ENCODE results near the gene ANXA4. TPM values are rescaled to one million over a fixed set of nuclear protein-coding genes. Genes with fewer than 3 reads are reported as not detected.
A peak's percentile ranks its signal among the peaks of the same experiment; 100 is the strongest.

The ANXA4 gene
- total RNA-seq, 1 donor from 2014 or later = 122 TPM

DNA sequence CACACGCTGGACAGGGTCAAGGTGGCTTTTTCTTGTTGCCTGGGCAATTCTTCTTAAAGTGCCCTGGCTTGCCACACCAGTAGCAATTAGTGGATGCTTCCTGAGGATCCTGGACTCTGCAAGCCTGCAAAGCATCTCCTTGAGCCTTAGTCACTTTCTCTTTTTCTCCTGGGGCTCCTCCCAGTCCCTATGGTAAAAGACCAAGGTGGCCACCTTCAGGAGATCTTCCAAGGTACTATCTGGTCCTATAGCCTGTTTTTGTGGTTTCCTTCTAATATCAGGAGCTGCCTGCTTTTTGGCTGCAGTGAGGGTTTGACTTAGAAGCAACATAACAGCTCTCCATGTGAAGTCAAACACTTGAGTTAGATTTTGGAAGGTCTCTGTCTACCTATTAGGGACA lies 54.2 kb downstream of the ANXA4 start:
- H4K20me1 ChIP-seq (ENCODE audit: insufficient read depth, low read length) = no peaks in the 10 kb centered on the region
- no peak overlapping the region for H2AFZ ChIP-seq (ENCODE audit: low read depth, low read length)
- H3K36me3 ChIP-seq (ENCODE audit: insufficient read depth, low read length) = no peaks in the 10 kb centered on the region
- H3K4me1 ChIP-seq (ENCODE audit: insufficient read depth, low read length) = peaks cover 20% of the 10 kb centered on the region
- no peak overlapping the region for H3K4me2 ChIP-seq (ENCODE audit: low read length)
- no peak overlapping the region for H3K4me3 Mint-ChIP-seq (ENCODE audit: unreplicated experiment)
- H3K9me3 ChIP-seq (ENCODE audit: insufficient read depth, low read depth, low read length) = no peaks in the 10 kb centered on the region
- H3K9me3 Mint-ChIP-seq (ENCODE audit: unreplicated experiment) = no peaks in the 10 kb centered on the region
- H3K9ac ChIP-seq (ENCODE audit: low read length) = no peak overlapping the region
- no peak overlapping the region for H3K27ac ChIP-seq (ENCODE audit: low read depth, low read length)
- FAIRE-seq (no peak), DNase-seq (ENCODE audit: low read depth) (no peak)
- H3K4me3 ChIP-seq (ENCODE audit: insufficient read depth, low read depth, low read length) = no peak overlapping the region
- H3K79me2 ChIP-seq (ENCODE audit: insufficient read depth, low read length) = no peaks in the 10 kb centered on the region
- no peak overlapping the region for H3K27ac Mint-ChIP-seq (ENCODE audit: unreplicated experiment)
- no peaks in the 10 kb centered on the region for H3K27me3 Mint-ChIP-seq (ENCODE audit: low read depth, unreplicated experiment)
- H3K4me1 Mint-ChIP-seq (ENCODE audit: low read depth, unreplicated experiment) = peaks cover 51% of the 10 kb centered on the region
- H3K36me3 Mint-ChIP-seq (ENCODE audit: low read depth, unreplicated experiment) = peaks cover 5% of the 10 kb centered on the region
- no peaks in the 10 kb centered on the region for H3K27me3 ChIP-seq (ENCODE audit: insufficient read depth, low read length)
- TF ChIP-seq, protein P1, sequence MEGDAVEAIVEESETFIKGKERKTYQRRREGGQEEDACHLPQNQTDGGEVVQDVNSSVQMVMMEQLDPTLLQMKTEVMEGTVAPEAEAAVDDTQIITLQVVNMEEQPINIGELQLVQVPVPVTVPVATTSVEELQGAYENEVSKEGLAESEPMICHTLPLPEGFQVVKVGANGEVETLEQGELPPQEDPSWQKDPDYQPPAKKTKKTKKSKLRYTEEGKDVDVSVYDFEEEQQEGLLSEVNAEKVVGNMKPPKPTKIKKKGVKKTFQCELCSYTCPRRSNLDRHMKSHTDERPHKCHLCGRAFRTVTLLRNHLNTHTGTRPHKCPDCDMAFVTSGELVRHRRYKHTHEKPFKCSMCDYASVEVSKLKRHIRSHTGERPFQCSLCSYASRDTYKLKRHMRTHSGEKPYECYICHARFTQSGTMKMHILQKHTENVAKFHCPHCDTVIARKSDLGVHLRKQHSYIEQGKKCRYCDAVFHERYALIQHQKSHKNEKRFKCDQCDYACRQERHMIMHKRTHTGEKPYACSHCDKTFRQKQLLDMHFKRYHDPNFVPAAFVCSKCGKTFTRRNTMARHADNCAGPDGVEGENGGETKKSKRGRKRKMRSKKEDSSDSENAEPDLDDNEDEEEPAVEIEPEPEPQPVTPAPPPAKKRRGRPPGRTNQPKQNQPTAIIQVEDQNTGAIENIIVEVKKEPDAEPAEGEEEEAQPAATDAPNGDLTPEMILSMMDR (IDR thresholded peaks at IDR 0.05; ENCODE audit: insufficient read depth, low read depth, low read length) = no peak
- TF ChIP-seq EZH2 (IDR thresholded peaks at IDR 0.05; ENCODE audit: insufficient read depth, low read length) = no peak

DNA sequence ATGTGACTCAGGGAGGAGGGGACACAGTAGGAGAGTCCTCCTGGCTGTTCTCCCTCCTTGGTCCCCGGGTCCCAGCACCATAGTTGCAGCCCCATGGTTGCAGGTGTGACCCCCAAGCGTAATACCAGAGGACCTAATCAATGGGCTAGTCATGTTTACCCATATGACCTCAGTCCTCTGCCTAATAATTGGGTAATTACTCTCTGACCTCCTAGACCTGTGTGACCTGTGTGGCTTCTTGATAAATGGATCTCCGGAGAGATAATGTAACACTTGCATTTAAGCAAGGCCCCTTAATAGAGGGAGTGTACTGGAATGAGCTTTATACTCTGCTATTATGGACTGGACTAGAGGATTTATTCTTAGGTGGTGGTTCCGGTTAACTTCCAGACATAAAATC lies 55.3 kb downstream of the ANXA4 start:
- Mint-ChIP-seq H3K4me3 (ENCODE audit: unreplicated experiment) (peak overlapping the region; percentile 40), H3K36me3 (ENCODE audit: low read depth, unreplicated experiment) (peaks cover 9% of the 10 kb centered on the region), H3K27ac (ENCODE audit: unreplicated experiment) (peak overlapping the region; percentile 100), H3K27me3 (ENCODE audit: low read depth, unreplicated experiment) (no peaks in the 10 kb centered on the region), H3K9me3 (ENCODE audit: unreplicated experiment) (no peaks in the 10 kb centered on the region), H3K4me1 (ENCODE audit: low read depth, unreplicated experiment) (peaks cover 45% of the 10 kb centered on the region)
- Histone ChIP-seq H3K36me3 (ENCODE audit: insufficient read depth, low read length) (no peaks in the 10 kb centered on the region), H3K27me3 (ENCODE audit: insufficient read depth, low read length) (no peaks in the 10 kb centered on the region), H3K4me1 (ENCODE audit: insufficient read depth, low read length) (peaks cover 20% of the 10 kb centered on the region), H3K9me3 (ENCODE audit: insufficient read depth, low read depth, low read length) (no peaks in the 10 kb centered on the region), H3K27ac (ENCODE audit: low read depth, low read length) (no peak overlapping the region), H4K20me1 (ENCODE audit: insufficient read depth, low read length) (no peaks in the 10 kb centered on the region), H2AFZ (ENCODE audit: low read depth, low read length) (no peak overlapping the region), H3K4me3 (ENCODE audit: insufficient read depth, low read depth, low read length) (no peak overlapping the region), H3K79me2 (ENCODE audit: insufficient read depth, low read length) (no peaks in the 10 kb centered on the region), H3K4me2 (ENCODE audit: low read length) (peak overlapping the region; percentile 90), H3K9ac (ENCODE audit: low read length) (peak overlapping the region; percentile 85)
- DNase-seq (ENCODE audit: low read depth) (no peak), FAIRE-seq (no peak)
- TF ChIP-seq EZH2 (IDR thresholded peaks at IDR 0.05; ENCODE audit: insufficient read depth, low read length) = no peak

DNA sequence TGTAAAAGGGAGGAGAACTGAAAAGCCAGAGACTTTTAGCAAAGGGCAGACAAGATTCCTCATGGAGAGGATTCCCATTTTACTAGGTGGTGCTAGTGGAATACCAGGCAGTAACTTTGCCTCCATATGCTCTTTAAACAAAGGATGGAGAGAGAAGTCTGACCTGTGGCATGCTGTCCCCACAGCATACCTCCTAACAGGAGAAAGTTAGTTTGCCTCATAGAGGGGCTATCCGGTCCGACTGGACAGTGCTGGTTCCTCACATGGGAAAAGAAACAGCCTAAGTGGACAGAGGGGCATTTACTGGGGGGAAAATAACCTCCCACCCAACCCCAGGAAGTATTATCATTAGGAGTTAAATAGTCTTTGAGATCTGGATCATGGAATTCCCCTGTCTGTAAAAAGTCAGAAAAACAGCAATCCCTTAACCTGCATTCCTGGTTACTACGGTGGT lies 55.9 kb downstream of the ANXA4 start:
- H3K4me3 ChIP-seq (ENCODE audit: insufficient read depth, low read depth, low read length) = peak overlapping the region; percentile 62
- Mint-ChIP-seq H3K4me3 (ENCODE audit: unreplicated experiment) (peak overlapping the region; percentile 73), H3K9me3 (ENCODE audit: unreplicated experiment) (no peaks in the 10 kb centered on the region), H3K27ac (ENCODE audit: unreplicated experiment) (peak overlapping the region; percentile 100), H3K27me3 (ENCODE audit: low read depth, unreplicated experiment) (no peaks in the 10 kb centered on the region), H3K36me3 (ENCODE audit: low read depth, unreplicated experiment) (peaks cover 10% of the 10 kb centered on the region), H3K4me1 (ENCODE audit: low read depth, unreplicated experiment) (peaks cover 45% of the 10 kb centered on the region)
- peak overlapping the region; percentile 89 for H3K27ac ChIP-seq (ENCODE audit: low read depth, low read length)
- no peak for DNase-seq (ENCODE audit: low read depth)
- no peaks in the 10 kb centered on the region for H3K36me3 ChIP-seq (ENCODE audit: insufficient read depth, low read length)
- H3K4me1 ChIP-seq (ENCODE audit: insufficient read depth, low read length) = peaks cover 20% of the 10 kb centered on the region
- no peak for TF ChIP-seq EZH2 (IDR thresholded peaks at IDR 0.05; ENCODE audit: insufficient read depth, low read length)
- TF ChIP-seq, protein P1 (IDR thresholded peaks at IDR 0.05; ENCODE audit: insufficient read depth, low read depth, low read length) = no peak
- no peaks in the 10 kb centered on the region for H3K9me3 ChIP-seq (ENCODE audit: insufficient read depth, low read depth, low read length)
- H3K9ac ChIP-seq (ENCODE audit: low read length) = peak overlapping the region; percentile 85
- no peaks in the 10 kb centered on the region for H3K79me2 ChIP-seq (ENCODE audit: insufficient read depth, low read length)
- H2AFZ ChIP-seq (ENCODE audit: low read depth, low read length) = no peak overlapping the region
- no peak for FAIRE-seq
- no peaks in the 10 kb centered on the region for H3K27me3 ChIP-seq (ENCODE audit: insufficient read depth, low read length)
- H3K4me2 ChIP-seq (ENCODE audit: low read length) = peak overlapping the region; percentile 90
- no peaks in the 10 kb centered on the region for H4K20me1 ChIP-seq (ENCODE audit: insufficient read depth, low read length)

Data from astrocyte (in vitro differentiated cells and primary cell).